Astrocyte (in vitro differentiated cells and primary cell): ENCODE data around the gene SH3BP5L.

Experiments used
- CTCF ChIP-seq: IDR thresholded peaks from 2 replicates; pipeline ENCODE4 v1.5.1; 2011; ENCODE audit warnings: low read depth, mild to moderate bottlenecking, inconsistent platforms, low read length, moderate library complexity; ENCODE audit not compliant: insufficient read depth
- EZH2 ChIP-seq: IDR thresholded peaks from 2 replicates; pipeline ENCODE4 v1.6.1; 2012; ENCODE audit warnings: mild to moderate bottlenecking, low read length, inconsistent platforms; ENCODE audit not compliant: insufficient read depth

GRCh38 chr1:248844526-248844925, 18.8 kb upstream of the SH3BP5L start:
- no peak for TF ChIP-seq CTCF
- TF ChIP-seq EZH2: no peak
